ENCODE results near the gene RHBDD1.

RHBDD1 gene

DNA sequence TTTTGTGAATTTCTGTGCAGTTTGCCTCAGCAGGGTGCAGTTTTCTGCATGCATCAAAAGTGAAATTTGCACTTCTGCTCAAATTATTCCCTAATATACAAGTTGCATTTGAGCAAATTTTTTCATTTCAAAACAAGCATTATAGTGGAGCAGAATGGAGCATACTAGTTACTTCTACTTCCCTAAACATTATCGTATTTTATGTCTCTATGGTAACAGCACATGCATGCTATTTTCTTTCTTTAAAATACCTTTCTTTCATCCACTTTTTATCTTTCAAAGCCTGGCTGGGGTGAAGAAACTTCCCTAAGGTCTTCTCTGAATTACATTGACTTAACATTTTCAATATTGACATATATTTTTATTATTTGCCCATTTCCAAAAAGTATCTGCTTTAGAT lies 11.2 kb downstream of the RHBDD1 start:
- TF ChIP-seq, protein P1, sequence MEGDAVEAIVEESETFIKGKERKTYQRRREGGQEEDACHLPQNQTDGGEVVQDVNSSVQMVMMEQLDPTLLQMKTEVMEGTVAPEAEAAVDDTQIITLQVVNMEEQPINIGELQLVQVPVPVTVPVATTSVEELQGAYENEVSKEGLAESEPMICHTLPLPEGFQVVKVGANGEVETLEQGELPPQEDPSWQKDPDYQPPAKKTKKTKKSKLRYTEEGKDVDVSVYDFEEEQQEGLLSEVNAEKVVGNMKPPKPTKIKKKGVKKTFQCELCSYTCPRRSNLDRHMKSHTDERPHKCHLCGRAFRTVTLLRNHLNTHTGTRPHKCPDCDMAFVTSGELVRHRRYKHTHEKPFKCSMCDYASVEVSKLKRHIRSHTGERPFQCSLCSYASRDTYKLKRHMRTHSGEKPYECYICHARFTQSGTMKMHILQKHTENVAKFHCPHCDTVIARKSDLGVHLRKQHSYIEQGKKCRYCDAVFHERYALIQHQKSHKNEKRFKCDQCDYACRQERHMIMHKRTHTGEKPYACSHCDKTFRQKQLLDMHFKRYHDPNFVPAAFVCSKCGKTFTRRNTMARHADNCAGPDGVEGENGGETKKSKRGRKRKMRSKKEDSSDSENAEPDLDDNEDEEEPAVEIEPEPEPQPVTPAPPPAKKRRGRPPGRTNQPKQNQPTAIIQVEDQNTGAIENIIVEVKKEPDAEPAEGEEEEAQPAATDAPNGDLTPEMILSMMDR (IDR thresholded peaks at IDR 0.05; ENCODE audit: low read depth, low read length): no peak
- Histone ChIP-seq H3K9me3 (no peaks in the 10 kb centered on the region), H3K4me1 (peaks cover 9% of the 10 kb centered on the region), H3K36me3 (no peaks in the 10 kb centered on the region), H3K4me3 (ENCODE audit: low read depth, low read length) (no peak overlapping the region), H3K27me3 (no peaks in the 10 kb centered on the region)
- DNase-seq: no peak

DNA sequence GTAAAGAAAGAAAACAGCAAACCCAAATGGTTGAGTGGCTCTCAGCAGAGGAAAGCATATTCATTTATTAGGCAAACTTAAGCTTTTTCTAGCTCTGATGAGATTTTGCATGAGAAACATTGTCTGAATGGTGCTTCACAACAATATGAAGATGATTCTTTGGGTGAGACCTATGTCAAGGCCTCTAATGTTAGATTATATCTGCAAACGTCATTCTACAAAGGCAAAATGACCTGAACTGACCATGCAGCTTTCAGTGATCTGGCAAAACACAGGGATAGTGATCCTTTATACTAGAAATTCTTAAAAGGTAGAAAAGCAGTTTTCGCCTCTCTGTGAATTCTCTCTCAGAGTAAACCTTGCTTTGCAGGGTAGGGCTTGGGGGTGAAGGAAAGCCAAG lies 11.7 kb downstream of the RHBDD1 start:
- Histone ChIP-seq H3K27me3 (no peaks in the 10 kb centered on the region), H3K36me3 (no peaks in the 10 kb centered on the region), H3K4me3 (ENCODE audit: low read depth, low read length) (no peak overlapping the region), H3K4me1 (peaks cover 9% of the 10 kb centered on the region), H3K9me3 (no peaks in the 10 kb centered on the region)
- TF ChIP-seq, protein P1 (IDR thresholded peaks at IDR 0.05; ENCODE audit: low read depth, low read length): no peak
- DNase-seq: no peak

DNA sequence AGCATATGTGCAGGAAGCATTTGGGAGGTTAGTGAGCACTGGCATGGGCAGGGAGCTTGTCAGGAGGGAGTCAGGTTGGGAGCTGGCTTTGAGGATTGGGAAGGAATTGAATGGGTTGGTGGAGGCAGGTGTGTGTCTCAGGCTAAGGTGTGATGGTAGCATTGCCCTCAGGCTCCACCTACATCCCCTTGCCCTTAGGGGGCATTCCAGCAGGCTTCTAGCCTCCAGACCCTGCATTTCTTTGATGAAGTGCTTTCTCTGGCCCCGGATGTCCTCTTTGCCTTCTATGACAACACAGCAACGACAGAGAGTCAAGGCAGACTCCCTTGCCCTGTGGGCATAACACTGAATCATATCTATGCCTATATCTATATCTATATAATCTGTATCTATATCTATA lies 13.5 kb downstream of the RHBDD1 start:
- DNase-seq: no peak
- no peaks in the 10 kb centered on the region for H3K27me3 ChIP-seq
- peaks cover 9% of the 10 kb centered on the region for H3K4me1 ChIP-seq
- TF ChIP-seq, protein P1 (IDR thresholded peaks at IDR 0.05; ENCODE audit: low read depth, low read length): no peak
- no peaks in the 10 kb centered on the region for H3K36me3 ChIP-seq
- no peak overlapping the region for H3K4me3 ChIP-seq (ENCODE audit: low read depth, low read length)
- H3K9me3 ChIP-seq: no peaks in the 10 kb centered on the region

DNA sequence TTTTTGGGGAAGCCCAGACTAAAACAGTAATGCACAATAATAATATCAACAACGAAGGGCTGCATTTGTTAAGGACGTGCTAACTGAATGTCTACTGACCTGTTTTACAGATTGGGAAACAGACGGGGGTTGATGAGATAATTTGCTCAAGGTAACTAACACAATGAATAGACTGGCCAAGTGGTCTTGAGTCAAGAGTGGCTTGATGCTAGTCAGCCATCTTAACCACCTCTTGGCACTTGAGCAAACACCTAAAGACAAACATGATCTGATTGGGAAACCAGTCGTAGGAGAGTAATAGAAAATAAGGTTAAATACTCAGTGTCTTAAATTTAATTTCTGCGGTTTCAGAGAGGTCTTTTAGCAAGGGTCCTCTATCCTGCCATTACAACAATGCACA lies 14.2 kb downstream of the RHBDD1 start:
- no peaks in the 10 kb centered on the region for H3K27me3 ChIP-seq
- H3K9me3 ChIP-seq: no peaks in the 10 kb centered on the region
- TF ChIP-seq, protein P1 (IDR thresholded peaks at IDR 0.05; ENCODE audit: low read depth, low read length): no peak
- no peaks in the 10 kb centered on the region for H3K36me3 ChIP-seq
- no peak for DNase-seq
- H3K4me1 ChIP-seq: peaks cover 9% of the 10 kb centered on the region
- H3K4me3 ChIP-seq (ENCODE audit: low read depth, low read length): no peak overlapping the region

DNA sequence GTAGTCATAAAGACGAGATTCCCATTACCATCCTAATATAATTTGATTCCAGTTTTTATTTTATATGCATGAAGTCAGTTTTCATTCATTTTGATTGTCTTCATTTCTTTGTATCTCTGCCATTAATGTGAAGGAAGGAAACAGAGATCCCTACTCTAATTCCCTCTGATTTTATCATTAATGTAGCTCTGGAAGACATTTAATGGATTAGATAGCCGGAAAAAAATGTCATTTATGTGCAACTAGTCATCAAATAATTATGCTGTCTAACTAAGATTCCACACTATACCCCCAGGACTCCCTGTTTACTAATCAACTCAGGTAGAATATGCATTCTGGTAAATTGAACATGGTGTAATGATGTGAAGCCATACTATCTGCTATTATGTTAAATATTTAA lies 19.9 kb downstream of the RHBDD1 start:
- Histone ChIP-seq H3K4me3 (ENCODE audit: low read depth, low read length) (no peak overlapping the region), H3K9me3 (no peaks in the 10 kb centered on the region), H3K4me1 (no peaks in the 10 kb centered on the region; the same call in 1 of the 2 replicates), H3K27me3 (no peaks in the 10 kb centered on the region), H3K36me3 (no peaks in the 10 kb centered on the region)
- no peak for DNase-seq
- TF ChIP-seq, protein P1 (IDR thresholded peaks at IDR 0.05; ENCODE audit: low read depth, low read length): no peak

DNA sequence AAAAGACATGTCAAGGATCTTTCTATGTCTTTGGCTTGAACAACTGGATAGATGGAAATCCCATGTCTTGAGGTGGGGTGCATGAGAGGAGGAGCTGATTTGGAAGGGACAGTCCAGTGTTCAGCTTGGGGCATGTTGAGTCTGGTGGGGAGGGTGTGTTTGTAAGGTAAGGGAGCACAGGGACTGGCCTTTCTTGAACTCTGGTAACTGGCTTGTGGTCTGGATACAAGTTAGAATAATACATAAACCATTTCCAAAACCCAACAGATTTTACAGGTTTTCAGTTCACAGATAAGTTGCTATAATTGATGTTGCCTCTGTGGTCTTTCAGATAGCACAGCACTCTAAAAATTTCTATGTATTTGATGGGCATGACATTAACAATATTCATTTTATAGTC lies 24.2 kb downstream of the RHBDD1 start:
- no peaks in the 10 kb centered on the region for H3K27me3 ChIP-seq
- no peaks in the 10 kb centered on the region; the same call in 1 of the 2 replicates for H3K4me1 ChIP-seq
- TF ChIP-seq, protein P1 (IDR thresholded peaks at IDR 0.05; ENCODE audit: low read depth, low read length): no peak

More for the DNA sequence above, 24.2 kb downstream of the RHBDD1 start:
- Histone ChIP-seq H3K36me3 (no peaks in the 10 kb centered on the region; the same call in 1 of the 2 replicates), H3K9me3 (no peaks in the 10 kb centered on the region), H3K4me3 (ENCODE audit: low read depth, low read length) (no peak overlapping the region)
- DNase-seq: no peak
